Endothelial cell of umbilical vein (primary cell): ENCODE data around the gene TES. TPM values are rescaled to one million over a fixed set of nuclear protein-coding genes. Genes with fewer than 3 reads are reported as not detected.

Source experiments
- BruUV-seq: library from RNA; stranded (reverse); fragments of 400-500 nt; replicated peaks from 2 replicates; lab custom pipeline; 2021; lab: Mats Ljungman, UMichigan
- CTCF ChIA-PET: fragments of 300-600, 350-600 bp; sonication (Branson Sonifier 250); formaldehyde crosslinking; loops from one replicate; lab custom pipeline; 2021; ENCODE audit warnings: antibody characterized with exemption, inconsistent platforms; lab: Charles Lee
- POLR2A ChIA-PET: fragments of 300-600, 350-600 bp; sonication (Branson Sonifier 250); formaldehyde crosslinking; loops from one replicate; lab custom pipeline; 2021; ENCODE audit warnings: antibody characterized with exemption, inconsistent platforms; lab: Charles Lee
- DNase-seq: peaks from one replicate; pipeline ENCODE4 v3.0.0-alpha.2; 2011; ENCODE audit warnings: low read depth, low spot score
- FAIRE-seq: peaks from 2 replicates; lab custom pipeline; 2011; peaks lifted over from hg19 to GRCh38; lab: Jason Lieb, UNC
- H2AFZ ChIP-seq: 2 replicates; pipeline ENCODE4 v1.6.0; 2012; ENCODE audit warnings: low read depth, low read length, control low read depth, inconsistent platforms
- H3K27ac ChIP-seq: 2 replicates; pipeline ENCODE4 v1.5.1; 2011; ENCODE audit warnings: low read depth, mild to moderate bottlenecking, control low read depth, low read length, moderate library complexity; ENCODE audit not compliant: insufficient read depth
- H3K27me3 ChIP-seq, 2 experiments: 2 replicates each; pipeline versions ENCODE4 v1.6.0 to v1.6.1; 2011; ENCODE audit warnings: low read length in 2 of 2, mixed read lengths in 1 of 2; ENCODE audit not compliant: control insufficient read depth in 2 of 2, insufficient read depth in 2 of 2
- H3K36me3 ChIP-seq, 2 experiments: 2 replicates in 1 of 2; 3 replicates in 1 of 2; pipeline ENCODE4 v1.5.1; 2011; ENCODE audit warnings: low read length in 2 of 2, mild to moderate bottlenecking in 1 of 2, moderate library complexity in 1 of 2; ENCODE audit not compliant: control insufficient read depth in 2 of 2, insufficient read depth in 2 of 2; ENCODE audit errors: extremely low read depth in 1 of 2
- H3K4me1 ChIP-seq: 3 replicates; pipeline ENCODE4 v1.5.1; 2011; ENCODE audit warnings: mild to moderate bottlenecking, low read length; ENCODE audit not compliant: control insufficient read depth, insufficient read depth; ENCODE audit errors: extremely low read depth
- H3K4me2 ChIP-seq: 2 replicates; pipeline ENCODE4 v1.6.1; 2011; ENCODE audit warnings: low read length, control low read depth, mixed read lengths; ENCODE audit not compliant: insufficient read depth
- H3K4me3 ChIP-seq, 3 experiments: fragments of 200-600 bp in 1 of 3; sonication (generic), shearing (Covaris generic) in 1 of 3; replicated peaks in 1 of 3; 2 replicates each; pipeline ENCODE4 v1.5.1; 2011 to 2016; ENCODE audit warnings: control low read depth in 3 of 3, low read length in 3 of 3, mild to moderate bottlenecking in 2 of 3, inconsistent platforms in 1 of 3, low read depth in 1 of 3, moderate library complexity in 1 of 3; ENCODE audit not compliant: insufficient read depth in 1 of 3
- H3K79me2 ChIP-seq: 2 replicates; pipeline ENCODE4 v1.6.0; 2012; ENCODE audit warnings: low read length, inconsistent platforms; ENCODE audit not compliant: control insufficient read depth, insufficient read depth
- H3K9ac ChIP-seq: replicated peaks from 2 replicates; pipeline ENCODE3; 2011; ENCODE audit warnings: low read length, control low read depth; ENCODE audit not compliant: insufficient read depth; ENCODE audit errors: extremely low read depth
- H3K9me1 ChIP-seq: replicated peaks from 3 replicates; pipeline ENCODE4 v1.6.0; 2011; ENCODE audit warnings: mild to moderate bottlenecking, low read length; ENCODE audit not compliant: control insufficient read depth, insufficient read depth; ENCODE audit errors: extremely low read depth
- H3K9me3 ChIP-seq: replicated peaks from 2 replicates; pipeline ENCODE4 v1.5.1; 2012; ENCODE audit warnings: low read length, inconsistent platforms; ENCODE audit not compliant: control insufficient read depth, insufficient read depth
- H4K20me1 ChIP-seq: replicated peaks from 2 replicates; pipeline ENCODE3; 2011; ENCODE audit warnings: mild to moderate bottlenecking, low read length; ENCODE audit not compliant: control insufficient read depth, insufficient read depth; ENCODE audit errors: extremely low read depth
- MYC ChIP-seq: IDR thresholded peaks from one replicate; pipeline ENCODE4 v1.6.1; 2011; ENCODE audit warnings: mild to moderate bottlenecking, low read depth, low read length
- dilution Hi-C: fragments of 300-500 bp; cut with MboI; formaldehyde crosslinking; loops from one replicate; pipeline ENCODE4 v1.15.0; 2019; ENCODE audit warnings: low sequenced_read_pairs; ENCODE audit not compliant: extremely low pct_ligation_motif_present
- intact Hi-C: fragments of 100-400 bp; cut with micrococcal nuclease; formaldehyde crosslinking; loops from one replicate; pipeline ENCODE4 v1.10.0; 2022
- polyA plus RNA-seq, 4 experiments: library from polyadenylated mRNA; depleted of rRNA in 3 of 4; stranded (reverse) in 3 of 4; unstranded in 1 of 4; fragments of >200 nt; gene quantifications; 2 replicates each; pipeline versions ENCODE4 v1.2.1 to v1.2.3, GENCODE V29; 2011 to 2012; ENCODE audit warnings: missing spikeins in 1 of 4
- total RNA-seq: library from RNA; stranded (reverse); gene quantifications from 2 replicates; pipeline ENCODE4 v1.2.3, GENCODE V29; 2021
- TF ChIP-seq, protein P1 (sequence below): IDR thresholded peaks from 2 replicates; pipeline ENCODE4 v1.6.1; 2011; ENCODE audit not compliant: insufficient read depth, insufficient read length

The TES gene
- total and polyA plus RNA-seq, 2 donors (not counting 3 experiments of a cell fraction or from before 2014, with no cell fraction given) = 35.3 to 50.5 TPM

DNA sequence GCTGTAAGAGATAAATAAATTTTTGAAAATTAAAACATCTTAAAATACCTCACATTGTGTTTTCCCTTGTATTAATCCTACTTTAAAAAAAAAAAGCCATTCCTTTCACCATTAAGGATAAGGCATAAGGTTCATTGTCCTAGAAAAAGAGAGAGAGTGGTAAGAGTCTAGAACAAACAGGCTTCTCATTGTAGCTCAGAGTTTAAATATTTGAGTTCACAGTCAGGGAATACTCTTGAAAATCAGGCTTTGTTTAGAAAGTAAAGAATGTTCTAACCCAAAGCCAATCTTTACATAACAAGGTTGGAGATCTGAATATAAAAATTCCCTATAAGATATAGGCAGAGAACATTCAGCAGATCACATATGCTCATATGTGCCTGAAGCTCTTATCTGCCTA is 40.2 kb upstream of the TES start:
- Histone ChIP-seq H3K4me2 (no peak overlapping the region), H3K36me3 (no peaks in the 10 kb centered on the region), H2AFZ (no peak overlapping the region), H3K9ac (no peak overlapping the region), H3K9me1 (no peaks in the 10 kb centered on the region), H3K27ac (no peak overlapping the region), H3K4me3 (no peak overlapping the region), H3K4me1 (no peaks in the 10 kb centered on the region), H3K9me3 (no peaks in the 10 kb centered on the region), H4K20me1 (no peaks in the 10 kb centered on the region), H3K27me3 (peaks cover 0 to 3% of the 10 kb centered on the region in 2 experiments), H3K79me2 (no peaks in the 10 kb centered on the region)
- dilution Hi-C loops (no loop called here), intact Hi-C loops (loop anchor here (5.0 to 10.0 kb wide), 3 partner anchors 502 to 1215 kb away; partner anchors contain the start of gene MET)
- DNase-seq = no peak
- ChIA-PET CTCF (interaction anchor here (0.6 to 4.0 kb wide), 9 partner anchors 10 to 1042 kb away, joined by 3 to 27 read pairs (median 7); no protein-coding TSS in a partner anchor), POLR2A (no interaction called here)
- FAIRE-seq = no peak
- no TSS peak for BruUV-seq
- no peak for TF ChIP-seq MYC
- TF ChIP-seq, protein P1, sequence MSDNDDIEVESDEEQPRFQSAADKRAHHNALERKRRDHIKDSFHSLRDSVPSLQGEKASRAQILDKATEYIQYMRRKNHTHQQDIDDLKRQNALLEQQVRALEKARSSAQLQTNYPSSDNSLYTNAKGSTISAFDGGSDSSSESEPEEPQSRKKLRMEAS = no peak

DNA sequence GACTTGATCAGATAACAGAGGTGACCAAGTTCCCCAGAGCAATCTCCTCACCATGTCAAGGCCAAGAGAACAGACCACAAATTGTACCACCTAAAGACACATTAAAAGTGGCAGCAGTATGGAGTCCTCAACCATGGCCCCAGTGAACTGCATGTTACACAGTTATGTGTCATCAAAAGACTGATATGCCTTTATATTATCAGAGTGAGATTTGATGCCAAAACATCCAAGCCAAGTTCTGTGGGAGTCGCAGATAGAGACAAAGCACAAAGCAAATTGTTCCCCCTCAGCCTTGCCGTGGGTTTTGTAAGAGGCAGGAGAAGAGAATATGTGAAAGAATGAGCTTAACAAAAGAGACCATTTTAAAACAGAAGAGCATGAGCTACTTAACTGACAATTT is 39.2 kb upstream of the TES start:
- no peak overlapping the region for H3K9ac ChIP-seq
- POLR2A ChIA-PET = no interaction called here
- peaks cover 0 to 3% of the 10 kb centered on the region in 2 experiments for H3K27me3 ChIP-seq
- dilution Hi-C loops (no loop called here), intact Hi-C loops (loop anchor here (5.0 to 10.0 kb wide), 3 partner anchors 501 to 1214 kb away; partner anchors contain the start of gene MET)
- H3K36me3 ChIP-seq = no peaks in the 10 kb centered on the region
- no peaks in the 10 kb centered on the region for H3K9me1 ChIP-seq
- no peaks in the 10 kb centered on the region for H3K9me3 ChIP-seq
- no peak for TF ChIP-seq MYC
- H3K4me1 ChIP-seq = no peaks in the 10 kb centered on the region
- H3K4me2 ChIP-seq = no peak overlapping the region
- CTCF ChIA-PET = interaction anchor here (0.6 to 4.0 kb wide), 11 partner anchors 9 to 1042 kb away, joined by 3 to 27 read pairs (median 5); no protein-coding TSS in a partner anchor
- no TSS peak for BruUV-seq
- no peak overlapping the region for H2AFZ ChIP-seq
- DNase-seq = no peak
- FAIRE-seq = no peak
- no peak overlapping the region for H3K27ac ChIP-seq
- H3K4me3 ChIP-seq = no peak overlapping the region
- H4K20me1 ChIP-seq = no peaks in the 10 kb centered on the region
- H3K79me2 ChIP-seq = no peaks in the 10 kb centered on the region
